ENCODE results near the gene SNAP47.

The SNAP47 gene

GRCh38 chr1:227785805-227786671, 50.8 kb downstream of the SNAP47 start:
- no peak for DNase-seq

GRCh38 chr1:227786673-227787512, 51.7 kb downstream of the SNAP47 start:
- no peak for DNase-seq

GRCh38 chr1:227787513-227788270, 52.5 kb downstream of the SNAP47 start:
- DNase-seq: peak; percentile 86 to 98 (median 96)

GRCh38 chr1:227788271-227789083, 53.2 kb downstream of the SNAP47 start:
- DNase-seq: peak in 2 of 5 experiments; percentile 30 to 68

- no peak for DNase-seq
Measured at GRCh38 chr1:227789084-227790033, 54.1 kb downstream of the SNAP47 start.

GRCh38 chr1:227790034-227790400, 54.8 kb downstream of the SNAP47 start:
- no peak for DNase-seq

- DNase-seq: no peak
Measured at GRCh38 chr1:227790868-227791267, 55.6 kb downstream of the SNAP47 start.

GRCh38 chr1:227791425-227792143, 56.3 kb downstream of the SNAP47 start:
- no peak for DNase-seq

GRCh38 chr1:227792216-227793078, 57.2 kb downstream of the SNAP47 start:
- DNase-seq: no peak

- no peak for DNase-seq
Measured at GRCh38 chr1:227793079-227793947, 58.1 kb downstream of the SNAP47 start.

- no peak for DNase-seq
Measured at GRCh38 chr1:227793948-227794816, 58.9 kb downstream of the SNAP47 start.

GRCh38 chr1:227794817-227795192, 59.6 kb downstream of the SNAP47 start:
- no peak for DNase-seq

- DNase-seq: no peak
Measured at GRCh38 chr1:227795732-227796131, 60.5 kb downstream of the SNAP47 start.

- DNase-seq: no peak
Measured at GRCh38 chr1:227796359-227796915, 61.2 kb downstream of the SNAP47 start.

- DNase-seq: no peak
Measured at GRCh38 chr1:227797144-227797543, 61.9 kb downstream of the SNAP47 start.

- no peak for DNase-seq
Measured at GRCh38 chr1:227797625-227798024, 62.4 kb downstream of the SNAP47 start.
